ENCODE results near the gene PLCH1. TPM values are rescaled to one million over a fixed set of nuclear protein-coding genes. Genes with fewer than 3 reads are reported as not detected.
A peak's percentile ranks its signal among the peaks of the same experiment; 100 is the strongest.

Gene PLCH1
- total RNA-seq (2014; rRNA removed; shearing (Covaris generic)) = 5.2 and 6.3 TPM in 2 replicates

DNA sequence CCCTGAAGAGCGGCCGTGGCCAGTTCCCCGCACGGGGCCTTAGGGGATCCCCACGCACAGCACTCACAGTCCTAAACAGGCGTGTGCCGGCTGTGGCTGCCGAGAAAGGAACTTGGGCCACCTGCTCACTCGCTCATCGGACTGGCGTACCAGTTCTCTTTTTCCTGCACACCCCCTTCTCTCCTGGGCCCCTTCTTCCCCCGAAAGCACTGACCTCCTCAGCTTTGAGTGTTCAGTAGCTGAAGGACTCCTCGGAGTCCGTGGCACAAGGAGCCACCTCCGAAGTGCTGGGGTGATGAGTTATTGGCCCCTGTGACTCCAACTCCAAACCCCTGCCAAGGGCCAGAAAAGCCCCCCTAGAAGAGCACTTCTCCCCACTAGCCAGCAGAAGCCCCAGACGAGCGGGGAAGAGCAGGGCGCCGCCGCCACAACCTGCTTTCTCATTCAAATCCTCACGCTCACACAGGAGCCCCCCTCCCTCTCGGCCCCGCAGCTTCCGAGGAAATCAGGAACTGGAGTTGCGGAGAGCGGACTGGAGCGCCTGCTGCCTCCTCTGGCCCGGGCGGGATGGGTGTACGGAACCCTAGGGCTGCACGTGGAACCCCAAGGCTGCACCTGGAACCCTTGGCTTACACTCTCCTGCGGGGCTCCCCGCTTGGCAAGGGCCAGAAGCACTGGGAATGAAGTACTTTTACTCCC is at the start of gene PLCH1:
Gene PLCH1, minus strand, starts transcription at position 446 of the 699 bp plus-strand sequence. CDS start 40,847 bp downstream, outside the sequence.
- H3K4me3 ChIP-seq (ENCODE audit: insufficient read depth, low read depth, low read length) = peak within 1 kb of the TSS; percentile 94
- H3K36me3 ChIP-seq (replicated peaks; ENCODE audit: control insufficient read depth, insufficient read depth, low read length) = no peaks in the 10 kb centered on the region
- H3K27me3 ChIP-seq (ENCODE audit: control insufficient read depth, insufficient read depth, low read length) = no peaks in the 10 kb centered on the region; the same call in 1 of the 2 replicates
- peak; percentile 91 for DNase-seq

DNA sequence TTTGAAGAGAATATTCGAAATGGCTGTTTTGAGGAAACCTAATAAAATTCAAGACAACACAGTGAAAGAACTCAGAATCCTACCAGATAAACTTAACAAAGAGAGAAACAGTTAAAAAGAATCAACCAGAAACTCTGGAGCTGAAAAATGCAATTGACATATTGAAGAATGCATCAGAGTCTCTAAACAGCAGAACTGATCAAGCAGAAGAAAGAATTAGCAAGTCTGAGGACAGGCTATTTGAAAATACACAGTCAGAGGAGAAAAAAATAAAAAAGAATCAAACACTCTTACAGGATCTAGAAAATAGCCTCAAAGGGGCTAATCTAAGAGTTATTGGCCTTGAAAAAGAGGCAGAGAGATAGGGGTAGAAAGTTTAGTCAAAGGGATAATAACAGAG is 47.7 kb upstream of the PLCH1 start:
- no peak for DNase-seq
- Histone ChIP-seq H3K4me3 (ENCODE audit: insufficient read depth, low read depth, low read length) (no peak overlapping the region), H3K36me3 (replicated peaks; ENCODE audit: control insufficient read depth, insufficient read depth, low read length) (no peaks in the 10 kb centered on the region), H3K27me3 (ENCODE audit: control insufficient read depth, insufficient read depth, low read length) (no peaks in the 10 kb centered on the region)

GRCh38 chr3:155791190-155791589 is 46.3 kb upstream of the PLCH1 start:
- Histone ChIP-seq H3K36me3 (replicated peaks; ENCODE audit: control insufficient read depth, insufficient read depth, low read length) (no peaks in the 10 kb centered on the region), H3K27me3 (ENCODE audit: control insufficient read depth, insufficient read depth, low read length) (no peaks in the 10 kb centered on the region), H3K4me3 (ENCODE audit: insufficient read depth, low read depth, low read length) (no peak overlapping the region)
- no peak for DNase-seq

DNA sequence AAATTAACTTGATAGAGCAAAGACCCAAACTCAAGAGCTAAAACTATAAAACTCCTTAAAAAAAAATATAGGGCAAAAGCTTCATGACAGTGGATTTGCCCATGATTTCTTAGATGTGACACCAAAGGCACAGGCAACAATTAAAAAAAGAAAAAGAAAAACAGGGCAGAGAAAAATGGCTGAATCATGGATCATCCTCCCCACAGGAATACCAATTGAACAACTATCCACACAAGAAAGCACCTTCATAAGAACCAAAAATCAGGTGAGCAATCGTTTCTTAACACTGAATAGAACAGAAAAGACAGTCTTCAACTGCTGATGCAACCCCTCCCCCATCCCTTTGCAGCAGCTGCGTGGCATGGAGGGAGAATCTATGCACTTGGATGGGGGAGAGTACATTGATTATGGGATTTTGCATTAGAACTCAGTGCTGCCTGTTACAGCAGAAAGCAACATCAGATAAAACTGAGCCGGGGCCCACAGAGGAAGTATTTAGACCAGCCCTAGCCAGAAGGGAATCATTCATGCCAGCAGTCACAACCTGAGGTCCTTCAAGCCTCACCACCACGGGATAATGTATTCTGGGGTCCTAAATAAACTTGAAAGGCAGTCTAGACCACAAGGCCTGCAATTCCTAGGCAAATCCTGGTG is 45.5 kb upstream of the PLCH1 start:
- DNase-seq = no peak
- Histone ChIP-seq H3K4me3 (ENCODE audit: insufficient read depth, low read depth, low read length) (no peak overlapping the region), H3K36me3 (replicated peaks; ENCODE audit: control insufficient read depth, insufficient read depth, low read length) (no peaks in the 10 kb centered on the region), H3K27me3 (ENCODE audit: control insufficient read depth, insufficient read depth, low read length) (no peaks in the 10 kb centered on the region)

GRCh38 chr3:155785662-155786295 is 40.9 kb upstream of the PLCH1 start:
- DNase-seq = no peak

GRCh38 chr3:155782390-155782953 is 37.6 kb upstream of the PLCH1 start:
- no peaks in the 10 kb centered on the region for H3K27me3 ChIP-seq (ENCODE audit: control insufficient read depth, insufficient read depth, low read length)
- no peak overlapping the region for H3K4me3 ChIP-seq (ENCODE audit: insufficient read depth, low read depth, low read length)
- H3K36me3 ChIP-seq (replicated peaks; ENCODE audit: control insufficient read depth, insufficient read depth, low read length) = no peaks in the 10 kb centered on the region
- DNase-seq = no peak

More at GRCh38 chr3:155785662-155786295, 40.9 kb upstream of the PLCH1 start:
- H3K36me3 ChIP-seq (replicated peaks; ENCODE audit: control insufficient read depth, insufficient read depth, low read length) = no peaks in the 10 kb centered on the region
- no peaks in the 10 kb centered on the region for H3K27me3 ChIP-seq (ENCODE audit: control insufficient read depth, insufficient read depth, low read length)
- H3K4me3 ChIP-seq (ENCODE audit: insufficient read depth, low read depth, low read length) = no peak overlapping the region

GRCh38 chr3:155780291-155780690 is 35.4 kb upstream of the PLCH1 start:
- Histone ChIP-seq H3K4me3 (ENCODE audit: insufficient read depth, low read depth, low read length) (no peak overlapping the region), H3K36me3 (replicated peaks; ENCODE audit: control insufficient read depth, insufficient read depth, low read length) (no peaks in the 10 kb centered on the region), H3K27me3 (ENCODE audit: control insufficient read depth, insufficient read depth, low read length) (no peaks in the 10 kb centered on the region)
- DNase-seq = no peak

- Histone ChIP-seq H3K36me3 (replicated peaks; ENCODE audit: control insufficient read depth, insufficient read depth, low read length) (no peaks in the 10 kb centered on the region), H3K27me3 (ENCODE audit: control insufficient read depth, insufficient read depth, low read length) (no peaks in the 10 kb centered on the region), H3K4me3 (ENCODE audit: insufficient read depth, low read depth, low read length) (no peak overlapping the region)
- DNase-seq = no peak
Measured at GRCh38 chr3:155778462-155778861, 33.6 kb upstream of the PLCH1 start.

- Histone ChIP-seq H3K27me3 (ENCODE audit: control insufficient read depth, insufficient read depth, low read length) (no peaks in the 10 kb centered on the region), H3K36me3 (replicated peaks; ENCODE audit: control insufficient read depth, insufficient read depth, low read length) (no peaks in the 10 kb centered on the region), H3K4me3 (ENCODE audit: insufficient read depth, low read depth, low read length) (no peak overlapping the region)
Measured at GRCh38 chr3:155772801-155773200, 27.9 kb upstream of the PLCH1 start.

DNA sequence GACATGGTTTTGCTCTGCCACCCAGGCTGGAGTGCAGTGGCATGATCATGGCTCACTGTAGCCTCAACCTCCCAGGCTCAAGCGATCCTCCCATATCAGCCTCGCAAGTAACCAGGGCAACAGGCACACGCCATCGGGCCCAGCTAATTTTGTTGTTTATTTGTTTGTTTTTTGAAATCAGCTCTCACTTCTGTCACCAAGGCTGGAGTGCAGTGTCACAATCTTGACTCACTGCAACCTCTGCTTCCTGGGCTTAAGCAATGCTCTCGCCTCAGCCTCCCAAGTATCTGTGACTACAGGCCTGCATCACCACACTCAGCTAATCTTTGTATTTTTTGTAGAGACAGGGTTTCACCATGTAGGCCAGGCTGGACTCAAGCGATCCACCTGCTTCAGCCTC is 26.3 kb upstream of the PLCH1 start:
- no peak for DNase-seq
- no peaks in the 10 kb centered on the region for H3K27me3 ChIP-seq (ENCODE audit: control insufficient read depth, insufficient read depth, low read length)
- H3K4me3 ChIP-seq (ENCODE audit: insufficient read depth, low read depth, low read length) = no peak overlapping the region
- H3K36me3 ChIP-seq (replicated peaks; ENCODE audit: control insufficient read depth, insufficient read depth, low read length) = no peaks in the 10 kb centered on the region

More at GRCh38 chr3:155772801-155773200, 27.9 kb upstream of the PLCH1 start:
- no peak for DNase-seq

DNA sequence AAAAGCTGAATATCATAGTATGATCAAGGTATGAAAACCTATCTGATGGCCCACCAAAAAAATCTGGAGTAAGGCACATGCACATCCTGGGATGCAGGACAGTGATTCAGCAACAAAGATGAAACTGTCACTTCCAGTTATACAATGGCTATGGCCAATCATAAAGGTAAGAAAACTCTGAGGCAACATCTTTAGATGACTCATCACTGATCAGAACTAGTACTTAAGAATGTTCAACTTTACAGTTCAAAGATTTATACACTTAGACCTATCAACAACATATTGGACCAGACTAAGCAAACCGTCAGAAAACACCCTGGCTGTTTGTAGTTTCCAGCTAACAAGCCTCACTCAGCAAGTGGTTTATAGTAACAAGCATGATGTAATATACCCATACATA is 21.3 kb upstream of the PLCH1 start:
- no peaks in the 10 kb centered on the region for H3K27me3 ChIP-seq (ENCODE audit: control insufficient read depth, insufficient read depth, low read length)
- no peak overlapping the region for H3K4me3 ChIP-seq (ENCODE audit: insufficient read depth, low read depth, low read length)
- DNase-seq = no peak
- H3K36me3 ChIP-seq (replicated peaks; ENCODE audit: control insufficient read depth, insufficient read depth, low read length) = no peaks in the 10 kb centered on the region

- DNase-seq = no peak
- Histone ChIP-seq H3K27me3 (ENCODE audit: control insufficient read depth, insufficient read depth, low read length) (no peaks in the 10 kb centered on the region), H3K36me3 (replicated peaks; ENCODE audit: control insufficient read depth, insufficient read depth, low read length) (no peaks in the 10 kb centered on the region), H3K4me3 (ENCODE audit: insufficient read depth, low read depth, low read length) (no peak overlapping the region)
Measured at GRCh38 chr3:155763870-155764463, 19.1 kb upstream of the PLCH1 start.

- no peaks in the 10 kb centered on the region for H3K36me3 ChIP-seq (replicated peaks; ENCODE audit: control insufficient read depth, insufficient read depth, low read length)
- H3K27me3 ChIP-seq (ENCODE audit: control insufficient read depth, insufficient read depth, low read length) = no peaks in the 10 kb centered on the region
- DNase-seq = no peak
- H3K4me3 ChIP-seq (ENCODE audit: insufficient read depth, low read depth, low read length) = no peak overlapping the region
Measured at GRCh38 chr3:155760653-155761052, 15.8 kb upstream of the PLCH1 start.

DNA sequence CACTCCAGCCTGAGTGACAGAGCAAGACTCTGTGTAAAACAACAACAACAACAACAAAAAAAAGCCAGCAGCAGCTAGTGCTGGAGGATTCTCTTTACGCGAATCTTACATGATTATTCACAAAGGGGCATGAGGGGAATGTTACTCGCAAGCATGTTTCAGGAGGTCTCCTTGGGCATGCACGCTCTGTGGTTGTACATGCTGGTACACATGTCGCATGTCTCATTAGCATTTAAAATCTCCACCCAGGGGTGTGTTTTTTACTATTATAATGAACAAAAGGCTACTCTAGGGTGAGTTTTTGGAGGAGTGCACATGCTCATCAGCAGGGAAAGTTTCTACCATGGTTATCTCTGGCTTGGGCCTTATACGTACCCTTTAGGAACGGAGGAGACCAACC is 12.7 kb upstream of the PLCH1 start:
- no peak overlapping the region for H3K4me3 ChIP-seq (ENCODE audit: insufficient read depth, low read depth, low read length)
- no peak for DNase-seq
- no peaks in the 10 kb centered on the region for H3K36me3 ChIP-seq (replicated peaks; ENCODE audit: control insufficient read depth, insufficient read depth, low read length)
- no peaks in the 10 kb centered on the region for H3K27me3 ChIP-seq (ENCODE audit: control insufficient read depth, insufficient read depth, low read length)
